Lung (tissue), 16 donors: ENCODE data around the gene TMCC1. TPM values are rescaled to one million over a fixed set of nuclear protein-coding genes. Genes with fewer than 3 reads are reported as not detected.

ENCODE experiments used
- ATAC-seq: fragments of 200-7000 bp; cut with Tn5 transposase; one replicate; pipeline ENCODE4 v1.9.1; 2020; ENCODE audit warnings: moderate number of reproducible peaks; ENCODE audit not compliant: insufficient read depth, low FRiP score
- DNase-seq, 3 donors: peaks; one replicate each; pipeline ENCODE4 v3.0.0-alpha.2; 2013 to 2017
- H3K27ac ChIP-seq, 2 donors: one replicate each; pipeline ENCODE4 v1.5.1; 2013; ENCODE audit warnings: mild to moderate bottlenecking in 2 of 2, moderate library complexity in 2 of 2, control low read depth in 1 of 2, inconsistent platforms in 1 of 2, low read depth in 1 of 2, low read length in 1 of 2
- H3K27me3 ChIP-seq, 3 donors: one replicate each; pipeline ENCODE4 v1.5.1; 2013; ENCODE audit warnings: low read length in 2 of 3; ENCODE audit not compliant: control insufficient read depth in 3 of 3, insufficient read depth in 3 of 3
- H3K36me3 ChIP-seq, 4 donors: one replicate each; pipeline ENCODE4 v1.5.1; 2013; ENCODE audit warnings: low read length in 4 of 4, mild to moderate bottlenecking in 1 of 4, moderate library complexity in 1 of 4; ENCODE audit not compliant: control insufficient read depth in 4 of 4, insufficient read depth in 4 of 4
- H3K4me1 ChIP-seq, 5 donors: one replicate each; pipeline ENCODE4 v1.5.1; 2013; ENCODE audit warnings: low read length in 5 of 5, mild to moderate bottlenecking in 2 of 5, moderate library complexity in 1 of 5; ENCODE audit not compliant: control insufficient read depth in 5 of 5, insufficient read depth in 5 of 5
- H3K4me3 ChIP-seq: one replicate; pipeline ENCODE4 v1.5.1; 2013; ENCODE audit warnings: mild to moderate bottlenecking, control low read depth, moderate library complexity
- H3K9ac ChIP-seq, 2 donors: one replicate each; pipeline ENCODE4 v1.5.1; 2013; ENCODE audit warnings: low read length in 2 of 2, control low read depth in 1 of 2; ENCODE audit not compliant: insufficient read depth in 1 of 2
- H3K9me3 ChIP-seq, 4 donors: one replicate each; pipeline ENCODE4 v1.5.1; 2013; ENCODE audit warnings: low read length in 3 of 4, mild to moderate bottlenecking in 1 of 4, moderate library complexity in 1 of 4; ENCODE audit not compliant: control insufficient read depth in 4 of 4, insufficient read depth in 3 of 4
- CTCF ChIP-seq: IDR thresholded peaks from 2 replicates; pipeline ENCODE4 v1.5.1; 2012; ENCODE audit warnings: mild to moderate bottlenecking; ENCODE audit errors: control extremely low read depth, extremely low read depth
- WGBS, 2 donors: extraction: QIAGEN DNeasy Blood & Tissue Kit; methylation state at CpG; one replicate each; pipeline ENCODE4 v1.1.7; 2013; 5-methylcytosine and 5-hydroxymethylcytosine counted together
- long read RNA-seq, 5 donors: transcript quantifications; one replicate each; lab custom pipeline, GENCODE V29; 2026
- polyA plus RNA-seq, 2 donors: library from polyadenylated mRNA; stranded (reverse); fragments of 200-250 nt; gene quantifications; one replicate each; pipeline ENCODE4 v1.2.1, GENCODE V29; 2013
- total RNA-seq, 2 donors: library from RNA; depleted of rRNA in 1 of 2; stranded (reverse); fragments of >200 nt in 1 of 2; gene quantifications; one replicate each; pipeline ENCODE4 v1.2.1, GENCODE V29; 2014 to 2021
- donor health status: control.
- donor health status: control.
- donor health status: Bipolar disorder and iron deficiency.
- donor health status: healthy.
- donor health status: DM: yes; HTN: yes; CAD: no.

Gene TMCC1
- total RNA-seq (10 to 100 TPM; 33.8 to 39.4 TPM), polyA plus RNA-seq (10 to 100 TPM in 1 of 2 donors, 1 to 10 TPM in 1; 8.7 to 11.8 TPM)
- long read RNA-seq, donor 1, partial matches to known transcripts: 0 of 1 reads
- long read RNA-seq, donor 1, other reads (novel, unspliced or antisense): 0 of 1 reads
- long read RNA-seq, donor 2: 0 reads
- long read RNA-seq, donor 3, partial matches to known transcripts: 0 of 1 reads
- long read RNA-seq, donor 3, other reads (novel, unspliced or antisense): 0 of 1 reads
- long read RNA-seq, donor 4, partial matches to known transcripts: 0 of 1 reads
- long read RNA-seq, donor 4, other reads (novel, unspliced or antisense): 0 of 1 reads
- long read RNA-seq, donor 5, partial matches to known transcripts: 0 of 1 reads
- long read RNA-seq, donor 5, other reads (novel, unspliced or antisense): 0 of 1 reads

- Histone ChIP-seq H3K27me3 (no peaks in the 10 kb centered on the region), H3K9me3 (no peaks in the 10 kb centered on the region), H3K4me1 (peaks cover 0 to 22% (median 11%) of the 10 kb centered on the region in 5 donors), H3K9ac (peak within 1 kb of the TSS; percentile 95 to 97), H3K4me3 (peak within 1 kb of the TSS; percentile 92), H3K27ac (peak within 1 kb of the TSS; percentile 97 to 98), H3K36me3 (peaks cover 0 to 6% (median 2%) of the 10 kb centered on the region in 4 donors)
- DNase-seq (peak; percentile 88 to 94 (median 89)), ATAC-seq (peak; percentile 94)
- TF ChIP-seq CTCF: no peak
- 0% methylated on average over 15 to 60 of the region's 60 CpGs for WGBS, 2 donors
Measured at GRCh38 chr3:129893581-129894070, at the start of gene TMCC1. TSS of gene TMCC1 (minus strand) at chr3:129893711.

GRCh38 chr3:129943020-129943419, 49.5 kb upstream of the TMCC1 start:
- 85 to 94% methylated on average over 3 of the region's 3 CpGs for WGBS, 2 donors
- DNase-seq: no peak

GRCh38 chr3:129942296-129942695, 48.8 kb upstream of the TMCC1 start:
- 11 to 18% methylated on average over 7 of the region's 7 CpGs for WGBS, 2 donors
- peak; percentile 73 for TF ChIP-seq CTCF
- Histone ChIP-seq H3K4me3 (no peak overlapping the region), H3K36me3 (no peaks in the 10 kb centered on the region), H3K27me3 (no peaks in the 10 kb centered on the region), H3K9me3 (peaks cover 0 to 3% (median 0%) of the 10 kb centered on the region in 4 donors), H3K9ac (no peak overlapping the region), H3K27ac (no peak overlapping the region), H3K4me1 (no peaks in the 10 kb centered on the region)
- peak; percentile 62 for ATAC-seq
- DNase-seq: peak; percentile 77 to 78 (median 77)

More at GRCh38 chr3:129943020-129943419, 49.5 kb upstream of the TMCC1 start:
- no peaks in the 10 kb centered on the region for H3K27me3 ChIP-seq
- H3K4me1 ChIP-seq: no peaks in the 10 kb centered on the region
- peaks cover 0 to 5% (median under 1%) of the 10 kb centered on the region in 4 donors for H3K9me3 ChIP-seq
- no peak overlapping the region for H3K27ac ChIP-seq
- H3K9ac ChIP-seq: no peak overlapping the region
- TF ChIP-seq CTCF: no peak
- no peak overlapping the region for H3K4me3 ChIP-seq
- no peak for ATAC-seq
- no peaks in the 10 kb centered on the region for H3K36me3 ChIP-seq
